Activated naive CD4-positive, alpha-beta T cell treated with anti-CD3 and anti-CD28 coated beads, Interleukin-2, amount 50 U/mL, for 24 hours (primary cell): ENCODE measurements around the gene CCDC159.
"Not testable (repeated sequence)": the region's sequence is repeated elsewhere in the genome, so short reads cannot be mapped to it uniquely, and the experiment has no call there.

Experiments
- H3K27ac Mint-ChIP-seq: one replicate; pipeline ENCODE4 v1.8.0; 2021; ENCODE audit warnings: mild to moderate bottlenecking, mixed read lengths
- H3K27me3 Mint-ChIP-seq: one replicate; pipeline ENCODE4 v1.8.0; 2021; ENCODE audit warnings: mixed read lengths
- H3K36me3 Mint-ChIP-seq: one replicate; pipeline ENCODE4 v1.8.0; 2021; ENCODE audit warnings: mixed read lengths
- H3K4me1 Mint-ChIP-seq: one replicate; pipeline ENCODE4 v1.8.0; 2021; ENCODE audit warnings: mixed read lengths
- H3K4me3 Mint-ChIP-seq: one replicate; pipeline ENCODE4 v1.8.0; 2021; ENCODE audit warnings: mild to moderate bottlenecking, mixed read lengths
- H3K9me3 Mint-ChIP-seq: one replicate; pipeline ENCODE4 v1.8.0; 2021; ENCODE audit warnings: mixed read lengths

The CCDC159 gene, protein sequence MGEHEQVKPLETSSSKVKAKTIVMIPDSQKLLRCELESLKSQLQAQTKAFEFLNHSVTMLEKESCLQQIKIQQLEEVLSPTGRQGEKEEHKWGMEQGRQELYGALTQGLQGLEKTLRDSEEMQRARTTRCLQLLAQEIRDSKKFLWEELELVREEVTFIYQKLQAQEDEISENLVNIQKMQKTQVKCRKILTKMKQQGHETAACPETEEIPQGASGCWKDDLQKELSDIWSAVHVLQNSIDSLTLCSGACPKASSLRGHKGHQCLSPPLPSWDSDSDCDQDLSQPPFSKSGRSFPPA

DNA sequence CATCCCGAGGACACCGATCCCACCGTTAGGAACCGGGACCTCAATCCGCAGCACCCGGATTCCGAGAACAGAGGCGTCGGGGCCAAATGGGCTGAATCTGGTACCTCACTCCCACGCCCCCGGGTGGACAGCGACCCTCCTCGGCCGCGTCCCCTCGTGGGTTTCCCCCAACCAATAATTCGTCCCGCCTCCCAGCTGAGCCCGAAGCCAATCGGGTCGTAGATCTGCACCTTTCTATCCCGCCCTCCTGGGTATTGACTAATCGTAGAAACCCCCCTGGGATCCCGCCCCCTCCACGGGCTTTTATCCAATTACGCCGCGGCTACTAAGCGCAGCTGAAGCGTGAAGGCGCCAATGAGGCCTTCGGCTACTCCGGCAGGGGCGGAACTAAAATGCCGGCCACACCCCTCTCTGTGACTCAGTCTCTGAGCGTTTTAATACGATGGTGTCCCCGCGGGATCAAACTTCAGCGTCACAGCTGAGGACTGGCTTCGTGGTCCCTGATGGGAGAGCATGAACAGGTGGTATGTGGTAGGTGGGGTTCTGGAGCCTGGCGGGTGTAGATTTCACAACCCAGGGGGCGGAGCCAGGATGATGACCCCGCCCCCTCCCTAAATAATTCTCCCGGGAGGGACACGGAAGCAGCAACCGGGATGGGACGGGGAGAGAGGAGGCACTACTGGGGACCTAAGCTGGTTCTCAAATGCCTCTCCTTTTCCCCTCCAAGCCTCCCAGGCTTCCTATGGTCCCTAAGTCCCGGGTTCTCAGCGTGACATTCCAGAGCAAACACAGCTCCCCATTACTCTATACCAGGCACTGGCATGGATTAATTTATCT, at the start of gene CCDC159, which contains the start of gene TMEM205:
Gene CCDC159, plus strand, starts transcription at position 416 of the 837 bp plus-strand sequence. Its CDS starts 88 bp downstream, at position 504.
Gene TMEM205, minus strand, starts transcription at position 165 of the 837 bp plus-strand sequence. CDS start 649 bp downstream, outside the sequence.
- Mint-ChIP-seq H3K36me3 (peaks cover 2% of the 10 kb centered on the region), H3K27me3 (no peaks in the 10 kb centered on the region), H3K27ac (peak within 1 kb of the TSS; percentile 99), H3K4me1 (peaks cover 31% of the 10 kb centered on the region), H3K4me3 (peak within 1 kb of the TSS; percentile 100), H3K9me3 (no peaks in the 10 kb centered on the region)

GRCh38 chr19:11299946-11300810, 46.1 kb upstream of the CCDC159 start:
- Mint-ChIP-seq H3K4me1 (no peaks in the 10 kb centered on the region), H3K4me3 (no peak overlapping the region), H3K36me3 (no peaks in the 10 kb centered on the region), H3K27me3 (peaks cover 1% of the 10 kb centered on the region), H3K27ac (no peak overlapping the region), H3K9me3 (no peaks in the 10 kb centered on the region)

DNA sequence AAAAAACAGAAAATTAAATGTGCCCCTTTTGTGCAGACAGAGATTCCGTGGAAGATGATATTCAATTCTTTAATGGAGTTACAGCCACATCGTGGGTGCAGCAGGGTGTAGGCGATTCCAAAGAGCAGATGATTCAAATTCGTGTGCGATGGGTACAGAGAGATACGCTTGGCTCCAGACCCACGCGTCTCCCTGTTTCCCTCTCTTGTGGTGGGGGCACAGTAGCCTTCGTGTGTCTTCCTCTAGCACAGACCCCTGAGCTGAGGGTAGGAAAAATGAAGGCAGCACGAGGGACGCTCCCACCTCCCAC, 45.6 kb upstream of the CCDC159 start:
- H3K9me3 Mint-ChIP-seq, result no peaks in the 10 kb centered on the region
- no peaks in the 10 kb centered on the region for H3K36me3 Mint-ChIP-seq
- no peaks in the 10 kb centered on the region for H3K4me1 Mint-ChIP-seq
- H3K27me3 Mint-ChIP-seq, result peaks cover 1% of the 10 kb centered on the region
- H3K4me3 Mint-ChIP-seq, result no peak overlapping the region
- no peak overlapping the region for H3K27ac Mint-ChIP-seq

DNA sequence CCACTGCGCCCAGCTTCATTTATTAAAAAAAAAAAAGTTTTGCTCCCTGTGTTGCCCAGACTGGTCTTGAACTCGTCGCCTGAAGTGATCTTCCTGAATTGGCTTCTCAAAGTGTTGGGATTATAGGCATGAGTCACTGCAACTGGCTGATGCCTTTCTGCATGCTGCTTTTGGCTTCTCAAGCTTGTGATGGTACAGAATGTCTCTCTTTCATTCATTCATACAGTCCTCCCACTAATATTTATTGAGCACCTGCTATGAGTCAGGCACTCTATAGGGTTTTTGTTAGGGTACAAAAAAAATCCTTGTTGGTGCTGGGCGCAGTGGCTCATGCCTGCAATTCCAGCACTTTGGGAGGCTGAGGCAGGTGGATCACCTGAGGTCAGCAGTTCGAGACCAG, 41.4 kb upstream of the CCDC159 start:
- peaks cover 3% of the 10 kb centered on the region for H3K27me3 Mint-ChIP-seq
- H3K4me3 Mint-ChIP-seq, result no peak overlapping the region
- no peaks in the 10 kb centered on the region for H3K36me3 Mint-ChIP-seq
- no peak overlapping the region for H3K27ac Mint-ChIP-seq
- H3K9me3 Mint-ChIP-seq, result no peaks in the 10 kb centered on the region
- H3K4me1 Mint-ChIP-seq, result no peaks in the 10 kb centered on the region

DNA sequence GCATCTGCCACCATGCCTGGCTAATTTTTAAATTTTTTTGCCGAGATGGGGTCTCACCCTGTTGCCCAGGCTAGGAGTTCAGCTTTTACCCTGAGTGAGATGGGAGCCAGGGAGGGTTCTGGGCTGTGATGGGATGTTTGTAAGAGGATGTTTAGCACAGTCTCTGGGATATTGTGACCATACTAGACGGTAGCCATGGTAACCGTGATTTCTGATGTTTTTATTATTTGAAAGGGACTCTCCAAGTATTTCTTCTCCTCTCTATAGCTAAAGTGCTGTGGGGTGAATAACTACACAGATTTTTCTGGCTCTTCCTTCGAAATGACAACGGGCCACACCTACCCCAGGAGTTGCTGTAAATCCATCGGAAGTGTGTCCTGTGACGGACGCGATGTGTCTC, 40.0 kb upstream of the CCDC159 start:
- no peaks in the 10 kb centered on the region for H3K36me3 Mint-ChIP-seq
- H3K27ac Mint-ChIP-seq, result peak overlapping the region; percentile 30
- no peaks in the 10 kb centered on the region for H3K4me1 Mint-ChIP-seq
- H3K9me3 Mint-ChIP-seq, result no peaks in the 10 kb centered on the region
- H3K4me3 Mint-ChIP-seq, result no peak overlapping the region
- H3K27me3 Mint-ChIP-seq, result peaks cover 4% of the 10 kb centered on the region

- peaks cover 18% of the 10 kb centered on the region for H3K4me1 Mint-ChIP-seq
- not testable (repeated sequence) for H3K9me3 Mint-ChIP-seq, H3K27me3 Mint-ChIP-seq, H3K36me3 Mint-ChIP-seq, H3K4me3 Mint-ChIP-seq, H3K27ac Mint-ChIP-seq
These were observed 25.9 kb upstream of the CCDC159 start for GRCh38 chr19:11320278-11320995.

- no peaks in the 10 kb centered on the region for H3K36me3 Mint-ChIP-seq
- no peaks in the 10 kb centered on the region for H3K9me3 Mint-ChIP-seq
- peaks cover 18% of the 10 kb centered on the region for H3K4me1 Mint-ChIP-seq
- H3K27me3 Mint-ChIP-seq, result peaks cover 6% of the 10 kb centered on the region
- no peak overlapping the region for H3K27ac Mint-ChIP-seq
- H3K4me3 Mint-ChIP-seq, result no peak overlapping the region
These were observed 24.9 kb upstream of the CCDC159 start for GRCh38 chr19:11321191-11322126.

DNA sequence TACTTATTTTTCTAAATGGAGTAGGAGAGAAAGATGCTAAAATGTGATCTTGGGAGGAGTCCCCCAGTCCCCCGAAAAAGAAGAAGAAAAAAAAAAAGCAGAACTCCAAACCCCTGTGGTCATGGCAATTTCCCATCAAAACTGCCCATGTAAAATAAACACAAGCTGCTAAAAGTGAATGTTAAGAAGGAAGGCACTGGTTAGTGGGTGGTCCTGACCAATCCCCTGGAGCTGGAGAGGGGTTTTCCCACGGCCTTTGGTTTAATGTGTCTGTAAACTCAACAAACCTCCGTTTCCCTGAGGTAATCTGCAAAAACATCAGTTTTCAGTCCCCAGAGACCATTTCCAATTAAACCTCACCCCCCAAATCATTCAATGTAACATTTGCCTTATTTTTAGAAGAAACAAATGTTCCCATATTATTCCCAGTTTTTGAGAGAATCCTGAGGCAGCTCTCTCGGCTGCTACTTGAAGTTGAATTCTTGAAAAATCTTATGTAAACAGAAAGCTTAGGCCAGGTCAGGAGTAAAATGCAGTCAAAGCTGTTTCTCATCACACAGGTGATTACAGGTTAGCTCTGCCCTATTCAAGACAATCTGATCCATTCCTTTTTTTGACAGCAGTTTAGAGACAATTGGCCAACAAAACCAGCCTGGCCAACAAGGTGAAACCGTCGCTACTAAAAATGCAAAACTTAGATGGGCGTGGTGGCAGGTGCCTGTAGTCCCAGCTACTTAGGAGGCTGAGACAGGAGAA, 23.9 kb upstream of the CCDC159 start:
- H3K4me1 Mint-ChIP-seq, result peaks cover 18% of the 10 kb centered on the region
- no peaks in the 10 kb centered on the region for H3K36me3 Mint-ChIP-seq

GRCh38 chr19:11323601-11324078, 22.7 kb upstream of the CCDC159 start:
- peaks cover 2% of the 10 kb centered on the region for H3K27me3 Mint-ChIP-seq
- peak overlapping the region; percentile 79 for H3K27ac Mint-ChIP-seq
- no peaks in the 10 kb centered on the region for H3K9me3 Mint-ChIP-seq
- H3K4me1 Mint-ChIP-seq, result peaks cover 18% of the 10 kb centered on the region
- H3K4me3 Mint-ChIP-seq, result peak overlapping the region; percentile 39
- H3K36me3 Mint-ChIP-seq, result no peaks in the 10 kb centered on the region

More for the DNA sequence above, 23.9 kb upstream of the CCDC159 start:
- no peak overlapping the region for H3K27ac Mint-ChIP-seq
- peaks cover 3% of the 10 kb centered on the region for H3K27me3 Mint-ChIP-seq
- no peaks in the 10 kb centered on the region for H3K9me3 Mint-ChIP-seq
- no peak overlapping the region for H3K4me3 Mint-ChIP-seq

GRCh38 chr19:11324079-11324661, 22.1 kb upstream of the CCDC159 start:
- Mint-ChIP-seq H3K4me3 (peak overlapping the region; percentile 39), H3K27ac (peak overlapping the region; percentile 79), H3K36me3 (no peaks in the 10 kb centered on the region), H3K9me3 (no peaks in the 10 kb centered on the region), H3K4me1 (peaks cover 18% of the 10 kb centered on the region), H3K27me3 (no peaks in the 10 kb centered on the region)

DNA sequence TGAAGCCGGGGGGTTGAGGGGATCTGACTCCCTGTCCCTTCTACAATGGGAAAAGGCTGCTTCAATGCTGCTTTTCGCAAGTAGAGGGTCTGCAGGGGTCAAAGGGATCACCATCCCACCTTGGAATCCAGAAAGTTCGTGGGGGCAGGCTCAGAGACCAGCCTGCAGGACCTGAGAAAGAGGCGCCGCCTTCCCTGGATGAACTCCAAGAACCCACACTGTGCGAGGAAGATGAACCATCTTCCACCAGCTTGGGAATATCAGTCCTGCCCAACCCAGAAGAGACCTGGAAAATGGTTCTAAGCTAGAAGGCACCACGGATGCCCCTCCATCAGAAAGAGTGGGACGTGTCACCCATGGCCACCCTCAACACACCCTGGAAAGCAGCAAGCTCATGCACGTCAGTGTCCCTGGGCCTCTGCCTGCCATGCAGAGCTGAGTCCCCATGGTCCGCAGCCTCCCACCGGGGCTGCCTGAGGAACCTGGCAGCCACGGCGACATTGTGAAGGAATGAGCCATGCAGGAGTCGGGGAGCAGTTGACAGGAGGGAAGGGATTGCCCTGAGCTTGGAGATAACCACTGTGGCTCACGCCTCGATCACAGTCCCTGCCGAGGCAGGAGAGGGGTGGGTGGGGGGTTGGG, 21.4 kb upstream of the CCDC159 start:
- peak overlapping the region; percentile 79 for H3K27ac Mint-ChIP-seq
- no peaks in the 10 kb centered on the region for H3K9me3 Mint-ChIP-seq
- H3K4me1 Mint-ChIP-seq, result peaks cover 18% of the 10 kb centered on the region
- no peak overlapping the region for H3K4me3 Mint-ChIP-seq
- H3K36me3 Mint-ChIP-seq, result no peaks in the 10 kb centered on the region
- no peaks in the 10 kb centered on the region for H3K27me3 Mint-ChIP-seq

DNA sequence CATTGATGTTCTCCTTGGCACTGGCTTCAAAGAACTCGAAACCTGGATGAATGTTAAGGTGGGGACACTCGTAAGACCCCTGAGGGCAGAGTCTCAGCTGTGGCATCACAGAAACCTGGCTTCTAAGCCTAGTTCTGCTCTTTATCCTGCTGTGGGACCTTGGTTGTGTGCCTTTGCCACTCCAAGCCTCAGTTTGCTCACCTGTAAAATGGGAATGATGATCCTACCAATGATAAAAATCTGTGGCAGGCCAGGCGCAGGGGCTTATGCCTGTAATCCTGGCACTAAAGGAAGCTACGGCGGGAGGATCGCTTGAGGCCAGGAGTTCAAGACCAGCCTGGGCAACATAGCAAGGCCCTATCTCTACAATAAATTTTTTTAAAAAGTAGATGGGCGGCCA, 20.8 kb upstream of the CCDC159 start:
- Mint-ChIP-seq H3K27ac (no peak overlapping the region), H3K9me3 (no peaks in the 10 kb centered on the region), H3K4me1 (peaks cover 18% of the 10 kb centered on the region)

DNA sequence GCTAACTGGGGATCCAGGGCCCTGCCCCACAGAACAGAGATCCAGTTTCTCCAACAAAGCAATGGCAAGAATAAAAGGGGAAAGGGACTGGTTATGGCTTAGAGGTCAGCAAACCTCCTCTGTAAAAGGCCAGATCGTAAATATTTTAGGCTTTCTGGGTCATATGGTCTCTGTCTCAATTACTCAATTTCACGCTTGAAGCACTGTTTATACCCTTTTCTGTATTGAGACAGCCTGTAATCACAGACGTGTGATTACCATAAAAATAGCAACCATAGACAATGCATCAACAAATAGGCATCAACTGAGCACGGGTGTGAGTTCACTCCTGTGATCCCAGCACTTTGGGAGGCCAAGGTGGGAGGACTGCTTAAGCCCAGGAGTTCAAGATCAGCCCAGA, 16.2 kb upstream of the CCDC159 start:
- Mint-ChIP-seq H3K4me1 (no peaks in the 10 kb centered on the region), H3K27ac (no peak overlapping the region), H3K36me3 (peaks cover 5% of the 10 kb centered on the region), H3K9me3 (no peaks in the 10 kb centered on the region), H3K27me3 (no peaks in the 10 kb centered on the region), H3K4me3 (no peak overlapping the region)

More for the DNA sequence above, 20.8 kb upstream of the CCDC159 start:
- H3K36me3 Mint-ChIP-seq, result no peaks in the 10 kb centered on the region
- H3K4me3 Mint-ChIP-seq, result no peak overlapping the region
- no peaks in the 10 kb centered on the region for H3K27me3 Mint-ChIP-seq
